K562 (cell line): ENCODE data around the gene BTG2. TPM values are rescaled to one million over a fixed set of nuclear protein-coding genes. Genes with fewer than 3 reads are reported as not detected.

Experiments
- CEBPG ChIP-seq, 3 experiments: fragments of 200-800 bp in 1 of 3; sonication (Bioruptor generic) in 1 of 3; sonication (generic) in 1 of 3; formaldehyde crosslinking in 1 of 3; IDR thresholded peaks in 2 of 3; conservative IDR thresholded peaks in 1 of 3; 2 replicates each; pipeline versions ENCODE4 v1.6.1 to v1.8.0; 2016 to 2022; ENCODE audit warnings: missing compliant biosample characterization in 2 of 3, missing genetic modification characterization in 2 of 3, mild to moderate bottlenecking in 1 of 3, missing genetic modification reagents in 1 of 3
- STAT5B ChIP-seq: fragments of 250-450 bp; sonication (Bioruptor Pico); IDR thresholded peaks from 2 replicates; pipeline ENCODE4 v1.8.0; 2021; ENCODE audit warnings: mild to moderate bottlenecking, inconsistent platforms
- TBP ChIP-seq: optimal IDR thresholded peaks from 2 replicates; pipeline ENCODE3; 2011; ENCODE audit warnings: low read depth, low read length, improper control_type of control experiment
- XRCC3 ChIP-seq: fragments of 450-650 bp; IDR thresholded peaks from 2 replicates; pipeline ENCODE4 v1.6.1; 2017; ENCODE audit warnings: mild to moderate bottlenecking, moderate library complexity
- ZBTB7A ChIP-seq: IDR thresholded peaks from 2 replicates; pipeline ENCODE4 v1.6.1; 2011; ENCODE audit warnings: low read depth, mild to moderate bottlenecking, low read length, moderate library complexity, borderline replicate concordance; ENCODE audit not compliant: control insufficient read depth
- ZC3H8 ChIP-seq: fragments of 450-650 bp; IDR thresholded peaks from 2 replicates; pipeline ENCODE4 v1.6.1; 2017
- ZFP36 ChIP-seq: fragments of 150-350 bp; IDR thresholded peaks from 2 replicates; pipeline ENCODE4 v1.6.1; 2018; ENCODE audit warnings: low read length, low read depth; ENCODE audit not compliant: partially characterized antibody
- ZNF174 ChIP-seq: fragments of 250-450 bp; sonication (Bioruptor Pico); IDR thresholded peaks from 2 replicates; pipeline ENCODE4 v1.4.0; 2020; ENCODE audit warnings: mild to moderate bottlenecking
- ZNF668 ChIP-seq: fragments of 250-450 bp; sonication (Bioruptor Pico); IDR thresholded peaks from 2 replicates; pipeline ENCODE4 v1.8.0; 2022; ENCODE audit warnings: mild to moderate bottlenecking, inconsistent platforms
- polyA plus RNA-seq, 8 experiments: library from polyadenylated mRNA; depleted of rRNA in 4 of 8; stranded (reverse) in 5 of 8; unstranded in 3 of 8; fragments of >200 nt; fragmentation: Nextera tagmentation in 2 of 8; fragmentation: Illumina TruSeq in 1 of 8; extraction: Ambion mirVana in 2 of 8; extraction: Trizol in 1 of 8; gene quantifications; 2 replicates each; pipeline versions ENCODE4 v1.2.1 to v1.2.3, GENCODE V29; 2011 to 2014; ENCODE audit warnings: inconsistent platforms in 1 of 8, missing spikeins in 1 of 8
- total RNA-seq, 7 experiments: library from RNA; depleted of rRNA in 6 of 7; stranded (reverse); fragments of >200 nt in 6 of 7; fragmentation: Illumina TruSeq in 2 of 7; extraction: Trizol in 2 of 7; gene quantifications; 2 replicates each; pipeline versions ENCODE4 v1.2.1 to v1.2.3, GENCODE V29; 2011 to 2021; ENCODE audit warnings: low replicate concordance in 1 of 7
- TF ChIP-seq, protein P1 (sequence below): fragments of 450-650 bp; IDR thresholded peaks from 2 replicates; pipeline ENCODE4 v1.6.1; 2017; ENCODE audit warnings: antibody characterized with exemption
- TF ChIP-seq, protein P2 (sequence below): sonication (generic); formaldehyde crosslinking; IDR thresholded peaks from 2 replicates; pipeline ENCODE4 v1.9.0; 2022; ENCODE audit warnings: mild to moderate bottlenecking, missing genetic modification reagents
- TF ChIP-seq, protein P3 (sequence below), 2 experiments: fragments of 450-650 bp in 1 of 2; sonication (generic) in 1 of 2; formaldehyde crosslinking in 1 of 2; IDR thresholded peaks; 2 replicates each; pipeline versions ENCODE4 v1.7.1 to v1.9.0; 2016 to 2022; ENCODE audit warnings: inconsistent platforms in 1 of 2, mild to moderate bottlenecking in 1 of 2, missing genetic modification reagents in 1 of 2

The BTG2 gene
- total and polyA plus RNA-seq, 9 of the 15 experiments (the other 6 are each of a cell fraction or from before 2014, with no cell fraction given): 2.3 to 41.9 (median 8.7) TPM

DNA sequence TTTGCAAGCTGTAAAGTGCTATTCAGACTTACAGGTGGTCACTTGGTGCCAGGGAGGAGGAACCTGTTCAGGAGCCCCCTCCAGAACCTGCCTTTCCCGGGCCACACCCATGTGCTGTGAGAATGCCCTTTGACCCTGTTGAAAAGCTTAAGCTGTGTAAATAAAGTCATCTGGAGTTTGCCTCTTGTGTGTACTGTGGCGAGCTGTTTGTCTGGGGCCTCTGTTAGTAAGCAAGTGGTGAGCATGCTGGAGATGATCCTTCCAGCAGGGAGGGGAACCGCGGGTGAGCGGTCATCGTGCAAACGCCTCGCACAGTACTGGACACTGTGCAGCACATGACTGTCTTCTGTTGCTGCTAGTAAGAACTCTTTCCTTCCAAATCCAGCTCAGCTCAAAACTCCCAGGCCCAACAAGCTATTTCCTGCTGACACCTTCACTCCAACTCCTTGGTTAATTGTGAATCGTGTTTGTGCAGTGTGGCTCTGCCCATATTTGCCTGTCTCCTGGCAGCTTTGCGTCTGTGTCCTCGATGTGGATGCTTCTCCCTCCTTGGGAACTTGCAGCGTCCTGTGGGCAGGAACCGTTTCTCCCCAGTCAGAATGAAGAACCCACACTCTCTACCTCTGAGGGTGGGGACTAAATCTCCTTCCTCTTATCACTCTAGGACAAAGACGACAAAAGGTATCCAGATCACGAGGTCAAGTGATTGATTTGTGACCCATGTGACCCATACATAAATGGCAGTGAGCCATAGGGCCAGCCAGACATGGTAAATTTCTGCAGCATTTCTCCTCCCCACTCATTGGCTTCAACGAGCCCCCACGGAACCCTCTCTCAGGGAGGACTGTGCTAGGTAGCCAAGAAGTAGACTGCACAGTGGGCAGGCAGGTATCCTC lies 13.9 kb upstream of the BTG2 start (continued):
- TF ChIP-seq ZFP36: no peak
- TF ChIP-seq, protein P1, sequence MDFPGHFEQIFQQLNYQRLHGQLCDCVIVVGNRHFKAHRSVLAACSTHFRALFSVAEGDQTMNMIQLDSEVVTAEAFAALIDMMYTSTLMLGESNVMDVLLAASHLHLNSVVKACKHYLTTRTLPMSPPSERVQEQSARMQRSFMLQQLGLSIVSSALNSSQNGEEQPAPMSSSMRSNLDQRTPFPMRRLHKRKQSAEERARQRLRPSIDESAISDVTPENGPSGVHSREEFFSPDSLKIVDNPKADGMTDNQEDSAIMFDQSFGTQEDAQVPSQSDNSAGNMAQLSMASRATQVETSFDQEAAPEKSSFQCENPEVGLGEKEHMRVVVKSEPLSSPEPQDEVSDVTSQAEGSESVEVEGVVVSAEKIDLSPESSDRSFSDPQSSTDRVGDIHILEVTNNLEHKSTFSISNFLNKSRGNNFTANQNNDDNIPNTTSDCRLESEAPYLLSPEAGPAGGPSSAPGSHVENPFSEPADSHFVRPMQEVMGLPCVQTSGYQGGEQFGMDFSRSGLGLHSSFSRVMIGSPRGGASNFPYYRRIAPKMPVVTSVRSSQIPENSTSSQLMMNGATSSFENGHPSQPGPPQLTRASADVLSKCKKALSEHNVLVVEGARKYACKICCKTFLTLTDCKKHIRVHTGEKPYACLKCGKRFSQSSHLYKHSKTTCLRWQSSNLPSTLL: no peak
- no peak for TF ChIP-seq CEBPG (CRISPR knock-in tag; IDR thresholded peaks at IDR 0.05)
- TF ChIP-seq CEBPG (tag; conservative IDR thresholded peaks at IDR 0.05 in 1 of 2, IDR thresholded peaks at IDR 0.05 in 1 of 2): no peak
- TF ChIP-seq STAT5B (CRISPR knock-in tag): no peak
- TF ChIP-seq TBP: no peak
- no peak for TF ChIP-seq XRCC3
- TF ChIP-seq ZC3H8: no peak
- TF ChIP-seq ZNF174 (CRISPR knock-in tag): no peak
- TF ChIP-seq, protein P2, sequence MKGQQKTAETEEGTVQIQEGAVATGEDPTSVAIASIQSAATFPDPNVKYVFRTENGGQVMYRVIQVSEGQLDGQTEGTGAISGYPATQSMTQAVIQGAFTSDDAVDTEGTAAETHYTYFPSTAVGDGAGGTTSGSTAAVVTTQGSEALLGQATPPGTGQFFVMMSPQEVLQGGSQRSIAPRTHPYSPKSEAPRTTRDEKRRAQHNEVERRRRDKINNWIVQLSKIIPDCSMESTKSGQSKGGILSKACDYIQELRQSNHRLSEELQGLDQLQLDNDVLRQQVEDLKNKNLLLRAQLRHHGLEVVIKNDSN (CRISPR knock-in tag): no peak; the same call in 1 of the 2 replicates
- TF ChIP-seq ZNF668 (CRISPR knock-in tag): no peak
- no peak for TF ChIP-seq ZBTB7A
- TF ChIP-seq, protein P3, sequence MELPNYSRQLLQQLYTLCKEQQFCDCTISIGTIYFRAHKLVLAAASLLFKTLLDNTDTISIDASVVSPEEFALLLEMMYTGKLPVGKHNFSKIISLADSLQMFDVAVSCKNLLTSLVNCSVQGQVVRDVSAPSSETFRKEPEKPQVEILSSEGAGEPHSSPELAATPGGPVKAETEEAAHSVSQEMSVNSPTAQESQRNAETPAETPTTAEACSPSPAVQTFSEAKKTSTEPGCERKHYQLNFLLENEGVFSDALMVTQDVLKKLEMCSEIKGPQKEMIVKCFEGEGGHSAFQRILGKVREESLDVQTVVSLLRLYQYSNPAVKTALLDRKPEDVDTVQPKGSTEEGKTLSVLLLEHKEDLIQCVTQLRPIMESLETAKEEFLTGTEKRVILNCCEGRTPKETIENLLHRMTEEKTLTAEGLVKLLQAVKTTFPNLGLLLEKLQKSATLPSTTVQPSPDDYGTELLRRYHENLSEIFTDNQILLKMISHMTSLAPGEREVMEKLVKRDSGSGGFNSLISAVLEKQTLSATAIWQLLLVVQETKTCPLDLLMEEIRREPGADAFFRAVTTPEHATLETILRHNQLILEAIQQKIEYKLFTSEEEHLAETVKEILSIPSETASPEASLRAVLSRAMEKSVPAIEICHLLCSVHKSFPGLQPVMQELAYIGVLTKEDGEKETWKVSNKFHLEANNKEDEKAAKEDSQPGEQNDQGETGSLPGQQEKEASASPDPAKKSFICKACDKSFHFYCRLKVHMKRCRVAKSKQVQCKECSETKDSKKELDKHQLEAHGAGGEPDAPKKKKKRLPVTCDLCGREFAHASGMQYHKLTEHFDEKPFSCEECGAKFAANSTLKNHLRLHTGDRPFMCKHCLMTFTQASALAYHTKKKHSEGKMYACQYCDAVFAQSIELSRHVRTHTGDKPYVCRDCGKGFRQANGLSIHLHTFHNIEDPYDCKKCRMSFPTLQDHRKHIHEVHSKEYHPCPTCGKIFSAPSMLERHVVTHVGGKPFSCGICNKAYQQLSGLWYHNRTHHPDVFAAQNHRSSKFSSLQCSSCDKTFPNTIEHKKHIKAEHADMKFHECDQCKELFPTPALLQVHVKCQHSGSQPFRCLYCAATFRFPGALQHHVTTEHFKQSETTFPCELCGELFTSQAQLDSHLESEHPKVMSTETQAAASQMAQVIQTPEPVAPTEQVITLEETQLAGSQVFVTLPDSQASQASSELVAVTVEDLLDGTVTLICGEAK (IDR thresholded peaks at IDR 0.05): no peak
- TF ChIP-seq, protein P3 (CRISPR knock-in tag; IDR thresholded peaks at IDR 0.05): 0 out of 2 replicates have a peak, but pooled peaks have one; percentile 23
